GM21526 (cell line): ENCODE measurements around the gene SIGLEC1.

Experiments used
- ATAC-seq: cut with Tn5 transposase; IDR thresholded peaks from one replicate; pipeline ENCODE4 v1.9.1; 2021; ENCODE audit warnings: moderate library complexity; ENCODE audit not compliant: unreplicated experiment, low FRiP score

Gene SIGLEC1

GRCh38 chr20:3729378-3729777, 17.0 kb upstream of the SIGLEC1 start:
- no peak for ATAC-seq

- ATAC-seq, result no peak
These were observed 16.5 kb upstream of the SIGLEC1 start for GRCh38 chr20:3728876-3729275.

- ATAC-seq, result no peak
These were observed 16.0 kb upstream of the SIGLEC1 start for GRCh38 chr20:3728354-3728753.

GRCh38 chr20:3727401-3728021, 15.1 kb upstream of the SIGLEC1 start:
- no peak for ATAC-seq

- ATAC-seq, result no peak
These were observed 12.0 kb upstream of the SIGLEC1 start for GRCh38 chr20:3724356-3724755.

- ATAC-seq, result no peak
These were observed 10.9 kb upstream of the SIGLEC1 start for GRCh38 chr20:3723284-3723683.

GRCh38 chr20:3721912-3722311, 9.5 kb upstream of the SIGLEC1 start:
- no peak for ATAC-seq

GRCh38 chr20:3720626-3721025, 8.2 kb upstream of the SIGLEC1 start:
- ATAC-seq, result no peak

- no peak for ATAC-seq
These were observed 7.7 kb upstream of the SIGLEC1 start for GRCh38 chr20:3720068-3720467.

- no peak for ATAC-seq
These were observed 6.6 kb upstream of the SIGLEC1 start for GRCh38 chr20:3719046-3719445.

GRCh38 chr20:3716195-3716834, 3.9 kb upstream of the SIGLEC1 start:
- no peak for ATAC-seq

- no peak for ATAC-seq
These were observed 1.7 kb upstream of the SIGLEC1 start for GRCh38 chr20:3714092-3714491.

- no peak for ATAC-seq
These were observed 887 bp downstream of the SIGLEC1 start for GRCh38 chr20:3711484-3711941.

- ATAC-seq, result no peak
These were observed 1.5 kb downstream of the SIGLEC1 start for GRCh38 chr20:3710703-3711483.

GRCh38 chr20:3710011-3710466, 2.4 kb downstream of the SIGLEC1 start:
- no peak for ATAC-seq

GRCh38 chr20:3707508-3707899, 4.9 kb downstream of the SIGLEC1 start:
- no peak for ATAC-seq

- no peak for ATAC-seq
These were observed 5.5 kb downstream of the SIGLEC1 start for GRCh38 chr20:3706774-3707507.

- no peak for ATAC-seq
These were observed 6.2 kb downstream of the SIGLEC1 start for GRCh38 chr20:3705970-3706739.

- no peak for ATAC-seq
These were observed 6.9 kb downstream of the SIGLEC1 start for GRCh38 chr20:3705491-3705969.

GRCh38 chr20:3704087-3704486, 8.3 kb downstream of the SIGLEC1 start:
- no peak for ATAC-seq
